Mesenchymal stem cell (in vitro differentiated cells and primary cell): ENCODE results near the gene C16orf86. TPM values are rescaled to one million over a fixed set of nuclear protein-coding genes. Genes with fewer than 3 reads are reported as not detected.
A peak's percentile ranks its signal among the peaks of the same experiment; 100 is the strongest.

Source experiments
- DNase-seq: peaks from one replicate; pipeline ENCODE4 v3.0.0-alpha.2; 2013
- H2AFZ ChIP-seq: one replicate; pipeline ENCODE4 v1.6.1; 2013; ENCODE audit warnings: low read depth, mild to moderate bottlenecking, control low read depth, inconsistent platforms, low read length, moderate library complexity
- H2AK5ac ChIP-seq: 2 replicates; pipeline ENCODE4 v1.6.1; 2013; ENCODE audit warnings: low read length, moderate library complexity, mild to moderate bottlenecking, inconsistent platforms; ENCODE audit not compliant: severe bottlenecking
- H2BK120ac ChIP-seq: one replicate; pipeline ENCODE4 v1.6.1; 2013; ENCODE audit warnings: low read depth, mild to moderate bottlenecking, inconsistent platforms, low read length, moderate library complexity
- H2BK12ac ChIP-seq, 2 experiments: one replicate each; pipeline ENCODE4 v1.6.1; 2013; ENCODE audit warnings: inconsistent platforms in 2 of 2, low read length in 2 of 2, mild to moderate bottlenecking in 2 of 2, moderate library complexity in 2 of 2, control low read depth in 1 of 2
- H2BK15ac ChIP-seq: one replicate; pipeline ENCODE4 v1.6.1; 2013; ENCODE audit warnings: mild to moderate bottlenecking, low read depth, inconsistent platforms; ENCODE audit not compliant: poor library complexity, severe bottlenecking
- H2BK5ac ChIP-seq: 2 replicates; pipeline ENCODE4 v1.6.1; 2013; ENCODE audit warnings: low read depth, mild to moderate bottlenecking, low read length, control low read depth, inconsistent platforms; ENCODE audit not compliant: poor library complexity, severe bottlenecking
- H3K14ac ChIP-seq, 2 experiments: one replicate each; pipeline ENCODE4 v1.6.1; 2013; ENCODE audit warnings: inconsistent platforms in 2 of 2, low read length in 2 of 2, control low read depth in 1 of 2, mild to moderate bottlenecking in 1 of 2, moderate library complexity in 1 of 2
- H3K18ac ChIP-seq, 2 experiments: one replicate each; pipeline ENCODE4 v1.6.1; 2013; ENCODE audit warnings: inconsistent platforms in 2 of 2, low read length in 2 of 2, control low read depth in 1 of 2, low read depth in 1 of 2, mild to moderate bottlenecking in 1 of 2
- H3K23ac ChIP-seq, 2 experiments: one replicate each; pipeline ENCODE4 v1.6.1; 2013; ENCODE audit warnings: inconsistent platforms in 2 of 2, low read length in 2 of 2, mild to moderate bottlenecking in 2 of 2, moderate library complexity in 2 of 2, control low read depth in 1 of 2
- H3K27ac ChIP-seq: 2 replicates; pipeline ENCODE4 v1.5.1; 2013; ENCODE audit warnings: mild to moderate bottlenecking, moderate library complexity, low read length, control low read depth, inconsistent platforms; ENCODE audit not compliant: poor library complexity, severe bottlenecking
- H3K27me3 ChIP-seq, 2 experiments: 2 replicates each; pipeline versions ENCODE4 v1.6.1 to v1.7.0; 2013; ENCODE audit warnings: low read length in 2 of 2, mild to moderate bottlenecking in 2 of 2, moderate library complexity in 2 of 2, control low read depth in 1 of 2, inconsistent platforms in 1 of 2; ENCODE audit not compliant: control insufficient read depth in 1 of 2, insufficient read depth in 1 of 2
- H3K36me3 ChIP-seq, 2 experiments: 2 replicates each; pipeline versions ENCODE4 v1.6.1 to v1.7.0; 2013; ENCODE audit warnings: low read length in 2 of 2, control low read depth in 1 of 2, inconsistent platforms in 1 of 2, low read depth in 1 of 2, mild to moderate bottlenecking in 1 of 2; ENCODE audit not compliant: insufficient read depth in 2 of 2, control insufficient read depth in 1 of 2
- H3K4ac ChIP-seq, 2 experiments: one replicate each; pipeline ENCODE4 v1.6.1; 2013; ENCODE audit warnings: inconsistent platforms in 2 of 2, low read length in 2 of 2, mild to moderate bottlenecking in 2 of 2, moderate library complexity in 2 of 2, control low read depth in 1 of 2, low read depth in 1 of 2
- H3K4me1 ChIP-seq: 2 replicates; pipeline ENCODE4 v1.6.1; 2013; ENCODE audit warnings: low read depth, low read length, control low read depth; ENCODE audit not compliant: control insufficient read depth, insufficient read depth
- H3K4me2 ChIP-seq: 2 replicates; pipeline ENCODE4 v1.6.1; 2013; ENCODE audit warnings: low read length, mild to moderate bottlenecking, inconsistent platforms; ENCODE audit not compliant: poor library complexity, severe bottlenecking
- H3K4me3 ChIP-seq, 2 experiments: 2 replicates each; pipeline versions ENCODE4 v1.5.1 to v1.7.0; 2013; ENCODE audit warnings: low read length in 2 of 2, mild to moderate bottlenecking in 2 of 2, control low read depth in 1 of 2, low read depth in 1 of 2; ENCODE audit not compliant: insufficient read depth in 1 of 2
- H3K79me1 ChIP-seq: replicated peaks from 2 replicates; pipeline ENCODE4 v1.6.1; 2013; ENCODE audit warnings: mild to moderate bottlenecking, control low read depth, low read length, inconsistent platforms; ENCODE audit not compliant: poor library complexity, severe bottlenecking
- H3K9ac ChIP-seq: 2 replicates; pipeline ENCODE4 v1.7.0; 2013; ENCODE audit warnings: mild to moderate bottlenecking, low read length, moderate library complexity
- H3K9me3 ChIP-seq: 2 replicates; pipeline ENCODE4 v1.7.0; 2013; ENCODE audit warnings: mild to moderate bottlenecking, low read length; ENCODE audit not compliant: control insufficient read depth
- H4K8ac ChIP-seq: one replicate; pipeline ENCODE4 v1.6.1; 2013; ENCODE audit warnings: inconsistent platforms, mild to moderate bottlenecking, low read length, moderate library complexity
- H4K91ac ChIP-seq: one replicate; pipeline ENCODE4 v1.6.1; 2013; ENCODE audit warnings: mild to moderate bottlenecking, low read length, inconsistent platforms
- WGBS: methylation state at CpG from one replicate; pipeline ENCODE4 v1.1.7; 2013; ENCODE audit warnings: mixed read lengths; 5-methylcytosine and 5-hydroxymethylcytosine counted together
- polyA plus RNA-seq, 2 experiments: library from polyadenylated mRNA; stranded (reverse); fragments of 200-250 nt; gene quantifications; one replicate each; pipeline ENCODE4 v1.2.3, GENCODE V29; 2013

Gene C16orf86
- polyA plus RNA-seq (2013, experiment 1 of 2), result 2.3 TPM
- 1.8 TPM for polyA plus RNA-seq (2013, experiment 2 of 2)

- H2BK15ac ChIP-seq, result peak within 1 kb of the TSS; percentile 93
These were observed at the start of gene C16orf86, which contains the start of gene ENKD1 for GRCh38 chr16:67666559-67667452. Gene C16orf86 (plus strand): TSS chr16:67666814. CDS start chr16:67666971, 157 bp downstream. Gene ENKD1 (minus strand): TSS chr16:67666750. CDS start chr16:67666442, 308 bp downstream.

GRCh38 chr16:67628216-67628615, 38.4 kb upstream of the C16orf86 start:
- no peak overlapping the region for H3K23ac ChIP-seq
- H2BK120ac ChIP-seq, result no peak overlapping the region
- no peak overlapping the region for H3K18ac ChIP-seq
- no peaks in the 10 kb centered on the region for H3K27me3 ChIP-seq
- 99% methylated on average over 14 of the region's 14 CpGs for WGBS
- H3K4me3 ChIP-seq, result no peak overlapping the region
- no peaks in the 10 kb centered on the region for H3K4me1 ChIP-seq
- H3K9me3 ChIP-seq, result no peaks in the 10 kb centered on the region
- H2AK5ac ChIP-seq, result no peak overlapping the region
- no peak overlapping the region for H2BK12ac ChIP-seq
- no peak overlapping the region for H3K4me2 ChIP-seq
- no peak overlapping the region for H2BK15ac ChIP-seq
- no peak overlapping the region for H2BK5ac ChIP-seq
- peaks cover 52 to 69% of the 10 kb centered on the region in 2 experiments for H3K36me3 ChIP-seq
- no peak for DNase-seq
- H3K14ac ChIP-seq, result no peak overlapping the region
- peaks cover 20% of the 10 kb centered on the region for H3K79me1 ChIP-seq
- H3K9ac ChIP-seq, result no peak overlapping the region
- no peak overlapping the region for H3K4ac ChIP-seq
- no peak overlapping the region for H2AFZ ChIP-seq
- no peak overlapping the region for H3K27ac ChIP-seq
- no peak overlapping the region for H4K8ac ChIP-seq
- no peak overlapping the region for H4K91ac ChIP-seq

More at GRCh38 chr16:67666559-67667452, at the start of gene C16orf86, which contains the start of gene ENKD1:
- H4K91ac ChIP-seq, result peak within 1 kb of the TSS; percentile 95
- H3K4me3 ChIP-seq, result peak within 1 kb of the TSS; percentile 73 to 85
- peaks cover 3% of the 10 kb centered on the region for H3K79me1 ChIP-seq
- DNase-seq, result peak; percentile 81
- no peak within 1 kb of the TSS for H2BK5ac ChIP-seq
- no peak within 1 kb of the TSS for H3K27ac ChIP-seq
- peak within 1 kb of the TSS; percentile 93 for H3K9ac ChIP-seq
- H3K4ac ChIP-seq, result peak within 1 kb of the TSS; percentile 90 to 92
- peak within 1 kb of the TSS; percentile 98 for H2AFZ ChIP-seq
- no peaks in the 10 kb centered on the region for H3K9me3 ChIP-seq
- H2BK120ac ChIP-seq, result peak within 1 kb of the TSS; percentile 78
- H3K4me1 ChIP-seq, result peaks cover 20% of the 10 kb centered on the region
- peak within 1 kb of the TSS in 1 of 2 experiments; percentile 12 for H3K14ac ChIP-seq
- H3K18ac ChIP-seq, result peak within 1 kb of the TSS; percentile 89 to 93
- H3K36me3 ChIP-seq, result peaks cover 25 to 27% of the 10 kb centered on the region in 2 experiments
- peak within 1 kb of the TSS; percentile 79 for H3K4me2 ChIP-seq
- peak within 1 kb of the TSS in 1 of 2 experiments; percentile 27 for H3K23ac ChIP-seq
- WGBS, result 13% methylated on average over 77 of the region's 78 CpGs
- H4K8ac ChIP-seq, result peak within 1 kb of the TSS; percentile 98
- H3K27me3 ChIP-seq, result no peaks in the 10 kb centered on the region
- H2BK12ac ChIP-seq, result peak within 1 kb of the TSS in 1 of 2 experiments; percentile 73
- H2AK5ac ChIP-seq, result no peak within 1 kb of the TSS

- Histone ChIP-seq H3K27ac (no peak overlapping the region), H3K9me3 (no peaks in the 10 kb centered on the region), H3K4me1 (no peaks in the 10 kb centered on the region), H3K4me3 (no peak overlapping the region), H3K4me2 (no peak overlapping the region), H3K27me3 (no peaks in the 10 kb centered on the region), H3K36me3 (peaks cover 58 to 62% of the 10 kb centered on the region in 2 experiments), H3K18ac (no peak overlapping the region), H2BK120ac (no peak overlapping the region), H2BK15ac (no peak overlapping the region), H2BK5ac (no peak overlapping the region), H4K91ac (no peak overlapping the region), H3K79me1 (peaks cover 31% of the 10 kb centered on the region), H3K23ac (no peak overlapping the region), H3K9ac (no peak overlapping the region), H3K4ac (no peak overlapping the region), H2AK5ac (no peak overlapping the region), H2BK12ac (no peak overlapping the region), H4K8ac (no peak overlapping the region), H3K14ac (no peak overlapping the region), H2AFZ (no peak overlapping the region)
- 93% methylated on average over 5 of the region's 7 CpGs for WGBS
- DNase-seq, result peak; percentile 10
These were observed 34.0 kb upstream of the C16orf86 start for GRCh38 chr16:67632415-67633172.
